Neural progenitor cell (in vitro differentiated cells): Measurements from ENCODE around the gene KRT26.

Experiments
- CTCF ChIP-seq: fragments of 200-600 bp; sonication (generic); IDR thresholded peaks from 2 replicates; pipeline ENCODE4 v1.5.1; 2017; ENCODE audit warnings: antibody characterized with exemption, mild to moderate bottlenecking
- EZH2 ChIP-seq: fragments of 200-600 bp; sonication (generic); IDR thresholded peaks from 2 replicates; pipeline ENCODE4 v1.6.1; 2017; ENCODE audit warnings: antibody characterized with exemption, mild to moderate bottlenecking, moderate library complexity

- TF ChIP-seq CTCF: no peak
- no peak for TF ChIP-seq EZH2
Measured at GRCh38 chr17:40812639-40813038, 40.6 kb upstream of the KRT26 start.
